Right cardiac atrium (tissue), 5 donors: ENCODE data around the gene C22orf31. TPM values are rescaled to one million over a fixed set of nuclear protein-coding genes. Genes with fewer than 3 reads are reported as not detected.

ENCODE experiments used
- ATAC-seq, 2 donors: fragments of 200-7000 bp; cut with Tn5 transposase; one replicate each; pipeline versions ENCODE4 v1.8.0 to v1.9.1; 2020; ENCODE audit warnings: moderate library complexity in 2 of 2, mild to moderate bottlenecking in 1 of 2
- DNase-seq, 3 donors: peaks; one replicate each; pipeline ENCODE4 v3.0.0-alpha.2; 2020
- H3K27ac ChIP-seq: one replicate; pipeline ENCODE4 v1.5.1; 2013; ENCODE audit warnings: mild to moderate bottlenecking, low read length, control low read depth, moderate library complexity
- H3K27me3 ChIP-seq: one replicate; pipeline ENCODE4 v1.6.1; 2013; ENCODE audit not compliant: control insufficient read depth, insufficient read depth
- H3K4me1 ChIP-seq: one replicate; pipeline ENCODE4 v1.6.1; 2013; ENCODE audit warnings: low read length; ENCODE audit not compliant: control insufficient read depth, insufficient read depth
- H3K4me3 ChIP-seq: one replicate; pipeline ENCODE4 v1.5.1; 2013; ENCODE audit warnings: low read length, control low read depth
- H3K9me3 ChIP-seq: one replicate; pipeline ENCODE4 v1.6.1; 2013; ENCODE audit warnings: low read length; ENCODE audit not compliant: control insufficient read depth
- WGBS: extraction: QIAGEN DNeasy Blood & Tissue Kit; methylation state at CpG from one replicate; pipeline ENCODE4 v1.1.7; 2013; 5-methylcytosine and 5-hydroxymethylcytosine counted together
- intact Hi-C, 4 donors: fragments of 100-400 bp; cut with DNase I; formaldehyde crosslinking; loops; one replicate each; pipeline versions ENCODE4 v1.11.0 to v1.14.0; 2022 to 2023
- polyA plus RNA-seq: library from polyadenylated mRNA; stranded (reverse); fragments of 200-250 nt; gene quantifications from one replicate; pipeline ENCODE4 v1.2.3, GENCODE V29; 2013
- total RNA-seq, 4 donors: library from RNA; stranded (reverse); fragmentation: NEBNext Ultra II Directional; extraction: Animal tissue kit (Norgen Biotek cat#: 25700); gene quantifications; one replicate each; pipeline ENCODE4 v1.2.1, GENCODE V29; 2021
- donor health status: healthy with polysubstance abuse.
- donor health status: DM: no; HTN: yes; CAD: no.
- donor health status: DM: no; HTN: no; CAD: no.
- donor health status: DM: no; HTN: yes; CAD: no; lungs with severe emphysema.
- donor health status: DM: yes; HTN: yes; CAD: no.

Gene C22orf31
- total and polyA plus RNA-seq, 5 donors, result 0.14 to 0.46 (median 0.31) TPM; not detected in 2

DNA sequence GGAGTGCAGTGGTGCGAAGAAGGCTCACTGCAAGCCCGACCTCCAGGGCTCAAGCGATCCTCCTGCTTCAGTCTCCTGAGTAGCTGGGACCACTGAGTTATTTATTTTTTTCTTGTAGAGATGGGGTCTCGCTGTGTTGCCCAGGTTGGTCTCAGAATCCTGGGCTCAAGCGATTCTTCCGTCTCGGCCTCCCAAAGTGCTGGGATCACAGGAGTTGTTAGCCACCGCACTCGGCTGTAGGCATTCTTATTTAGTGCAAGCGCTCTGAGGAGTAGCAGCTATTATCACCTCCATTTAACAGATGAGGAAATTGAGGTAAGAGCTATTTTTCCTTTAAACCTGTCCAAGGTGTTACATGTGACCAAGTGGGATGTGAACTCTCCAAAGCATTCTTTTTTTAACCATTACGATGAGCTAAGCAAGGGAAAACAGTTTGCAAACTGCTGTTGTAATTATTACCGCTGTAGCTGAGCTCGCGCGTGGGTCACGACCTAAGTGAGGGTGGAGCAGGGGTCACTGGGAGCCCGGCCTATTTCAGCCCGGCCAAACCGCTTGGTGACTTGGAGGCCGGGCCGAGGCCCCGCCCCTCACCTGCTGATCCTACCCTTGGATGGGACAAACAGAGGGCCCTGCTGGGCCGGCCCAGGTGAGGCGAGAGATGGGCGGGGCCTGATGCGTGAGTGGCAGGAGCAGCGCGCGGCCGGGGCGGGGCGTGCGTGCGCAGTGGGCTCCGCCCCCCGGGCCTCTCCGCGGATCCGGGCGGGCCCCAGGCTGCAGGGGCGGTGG lies 10.8 kb upstream of the C22orf31 start:
- Histone ChIP-seq H3K9me3 (no peaks in the 10 kb centered on the region), H3K4me3 (peak overlapping the region; percentile 85), H3K27ac (no peak overlapping the region), H3K4me1 (peaks cover 2% of the 10 kb centered on the region), H3K27me3 (no peaks in the 10 kb centered on the region)
- WGBS, result 23% methylated on average over 41 of the region's 41 CpGs
- intact Hi-C loops, result loop anchor here in 3 of 4 donors (5.0 to 10.0 kb wide), 3 partner anchors 72 to 82 kb away; no protein-coding TSS in a partner anchor
- peak; percentile 94 to 95 for ATAC-seq
- peak; percentile 84 to 95 (median 95) for DNase-seq

DNA sequence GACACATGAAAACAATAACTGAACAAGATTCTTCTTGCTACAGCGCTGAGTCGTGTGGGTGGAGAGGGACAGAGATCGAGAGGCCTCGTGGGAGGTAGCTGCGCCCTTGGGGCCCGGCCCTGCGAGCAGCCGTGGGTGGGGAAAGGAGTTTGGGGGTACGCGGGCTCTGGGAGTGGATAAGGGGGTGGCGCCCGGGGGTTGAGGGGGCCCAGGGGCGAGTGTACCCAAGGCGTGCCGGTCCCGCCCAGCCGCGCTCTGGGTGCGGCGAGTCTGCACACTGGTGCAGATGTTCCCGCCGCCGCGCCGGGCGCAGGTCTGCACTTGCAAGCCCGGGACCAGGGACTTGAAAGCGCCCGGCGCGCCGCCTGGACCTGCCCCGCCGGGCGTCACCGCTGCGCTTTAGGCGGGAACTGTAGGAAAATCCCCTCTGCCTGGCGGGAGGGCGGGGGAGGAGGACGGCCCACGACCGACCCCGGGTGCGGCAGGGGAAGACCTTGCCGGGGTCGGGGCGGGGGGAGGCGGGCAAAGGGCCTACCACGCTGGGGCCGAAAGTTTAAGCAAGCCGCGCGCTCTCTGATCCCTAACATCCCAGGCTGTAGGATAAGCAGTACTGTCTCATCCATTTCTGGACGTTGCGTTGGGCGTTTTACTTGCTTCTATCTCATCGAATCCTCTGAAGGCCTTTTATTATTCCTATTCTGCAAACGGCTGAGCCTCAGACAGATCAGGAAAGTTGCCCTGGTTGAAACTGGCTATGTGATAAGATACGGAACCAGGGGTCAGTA lies 9.8 kb upstream of the C22orf31 start:
- Histone ChIP-seq H3K27ac (no peak overlapping the region), H3K4me3 (peak overlapping the region; percentile 64), H3K4me1 (peaks cover 2% of the 10 kb centered on the region), H3K27me3 (no peaks in the 10 kb centered on the region), H3K9me3 (no peaks in the 10 kb centered on the region)
- intact Hi-C loops, result loop anchor here in 3 of 4 donors (5.0 to 10.0 kb wide), 3 partner anchors 73 to 83 kb away; no protein-coding TSS in a partner anchor
- DNase-seq (peak; percentile 55 to 83 (median 76)), ATAC-seq (peak; percentile 5 to 34)
- 6% methylated on average over 60 of the region's 60 CpGs for WGBS

DNA sequence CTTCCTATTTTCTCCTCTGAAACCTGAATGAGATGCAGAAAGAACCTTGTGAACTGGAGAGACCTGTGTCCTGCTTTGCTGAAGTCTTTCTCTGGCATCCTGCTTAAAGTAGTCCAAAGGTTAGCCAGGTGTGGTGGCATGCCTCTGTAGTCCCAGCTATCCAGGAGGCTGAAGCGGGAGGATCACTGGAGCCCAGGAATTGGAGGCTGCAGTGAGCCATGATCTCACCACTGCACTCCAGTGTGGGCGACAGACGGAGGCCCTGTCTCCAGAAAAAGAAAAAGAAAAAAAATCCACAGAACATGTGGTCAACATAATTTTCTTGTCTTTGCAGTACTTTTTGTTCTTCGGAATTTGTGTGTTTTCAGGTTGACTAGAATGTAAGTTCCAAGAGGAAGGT lies 8.9 kb upstream of the C22orf31 start:
- no peaks in the 10 kb centered on the region for H3K9me3 ChIP-seq
- no peak overlapping the region for H3K27ac ChIP-seq
- peaks cover 2% of the 10 kb centered on the region for H3K4me1 ChIP-seq
- ATAC-seq (no peak), DNase-seq (no peak)
- H3K27me3 ChIP-seq, result no peaks in the 10 kb centered on the region
- 98% methylated on average over 4 of the region's 4 CpGs for WGBS
- intact Hi-C loops, result loop anchor here in 3 of 4 donors (5.0 to 10.0 kb wide), 3 partner anchors 74 to 84 kb away; no protein-coding TSS in a partner anchor
- H3K4me3 ChIP-seq, result no peak overlapping the region

DNA sequence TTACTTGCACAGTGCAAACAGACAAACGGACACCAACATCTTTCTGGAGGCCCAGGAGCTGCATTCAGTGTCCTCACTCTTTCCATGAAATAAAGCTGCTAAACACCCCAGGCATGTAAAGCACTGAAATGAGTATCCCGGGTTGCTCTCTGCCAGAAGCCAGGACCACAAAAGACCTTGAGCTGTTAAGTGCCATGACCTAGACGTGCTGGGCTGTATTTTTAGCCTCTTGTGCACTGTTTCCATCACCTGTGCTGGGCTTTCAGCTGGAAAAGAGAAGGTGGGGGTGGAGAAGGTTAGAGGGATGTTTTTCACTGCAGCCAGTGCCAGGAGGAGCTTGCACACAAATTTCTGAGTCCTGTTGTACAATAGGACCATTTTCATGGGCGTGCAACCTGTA lies 7.8 kb upstream of the C22orf31 start:
- no peak for DNase-seq
- ATAC-seq, result no peak
- H3K27me3 ChIP-seq, result no peaks in the 10 kb centered on the region
- 77% methylated on average over 4 of the region's 4 CpGs for WGBS
- peaks cover 1% of the 10 kb centered on the region for H3K4me1 ChIP-seq
- intact Hi-C loops, result loop anchor here in 1 of 4 donors (10.0 kb wide), 1 partner anchor 175 kb away; no protein-coding TSS in a partner anchor
- no peak overlapping the region for H3K27ac ChIP-seq
- no peak overlapping the region for H3K4me3 ChIP-seq
- no peaks in the 10 kb centered on the region for H3K9me3 ChIP-seq

DNA sequence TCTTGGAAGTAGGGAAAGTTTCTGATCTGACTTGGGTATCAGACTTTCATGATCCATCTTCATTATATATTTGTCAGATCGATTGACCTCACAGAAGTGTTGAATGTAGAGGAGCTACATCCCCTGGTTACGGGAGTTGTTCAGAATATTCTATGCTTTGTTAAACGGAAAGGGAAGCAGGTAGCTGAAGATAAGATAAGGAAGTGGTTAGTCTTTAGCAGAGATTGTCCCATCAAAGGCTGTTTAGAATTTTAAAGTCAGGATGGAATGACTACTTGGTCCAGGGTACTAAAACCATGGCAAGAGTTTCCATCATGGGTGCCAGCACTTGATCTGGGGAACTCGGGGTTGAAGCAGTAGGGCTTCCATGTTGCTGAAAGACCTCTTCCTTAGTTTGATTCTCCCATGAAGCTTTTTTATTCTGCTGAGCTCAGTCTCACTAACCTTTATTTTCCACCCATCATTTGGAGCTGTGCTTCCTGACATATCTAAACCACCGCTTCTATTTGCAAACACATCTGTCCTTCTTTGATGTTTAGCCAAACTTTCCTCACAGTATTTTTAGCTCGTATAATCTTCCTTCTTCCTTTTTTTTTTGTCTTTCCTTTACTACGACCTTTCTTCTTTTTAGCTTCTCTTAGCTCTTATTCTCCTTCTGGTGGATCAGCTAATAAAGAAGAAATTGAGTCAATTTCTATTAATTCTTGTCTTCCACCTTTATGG lies 4.0 kb upstream of the C22orf31 start:
- H3K4me3 ChIP-seq, result no peak overlapping the region
- WGBS, result 38% methylated on average over 7 of the region's 7 CpGs
- H3K27ac ChIP-seq, result no peak overlapping the region
- no peak for ATAC-seq
- DNase-seq, result no peak
- intact Hi-C loops, result loop anchor here in 1 of 4 donors (10.0 kb wide), 1 partner anchor 179 kb away; no protein-coding TSS in a partner anchor
- H3K27me3 ChIP-seq, result no peaks in the 10 kb centered on the region
- H3K4me1 ChIP-seq, result no peaks in the 10 kb centered on the region
- H3K9me3 ChIP-seq, result no peaks in the 10 kb centered on the region

DNA sequence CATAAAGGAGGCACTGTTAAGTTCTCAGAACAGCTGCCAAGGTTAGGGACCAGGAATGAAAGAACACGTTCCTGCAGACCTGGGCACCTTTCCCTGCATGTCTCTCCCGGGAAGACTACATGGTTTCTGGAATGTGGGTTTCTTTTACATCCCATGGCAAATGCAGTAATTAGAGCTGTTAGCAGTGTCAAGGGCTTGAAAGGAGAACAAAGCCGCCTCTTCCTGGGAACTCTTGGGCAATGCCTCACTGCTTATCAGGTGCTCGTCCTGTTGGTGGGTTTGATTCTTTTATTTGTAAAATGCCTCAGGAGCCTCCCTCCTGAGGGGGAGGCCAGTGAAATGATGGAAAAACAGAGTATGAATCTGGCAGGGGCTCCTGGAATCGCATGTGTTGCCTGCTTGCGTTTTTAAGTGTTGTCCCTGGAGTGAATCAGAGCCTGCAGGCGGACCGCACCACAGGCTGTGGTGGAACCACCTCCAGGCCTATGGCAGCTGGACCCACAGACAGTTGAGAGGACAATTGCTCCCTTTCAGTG lies 723 bp upstream of the C22orf31 start:
- ATAC-seq (peak in 1 of 2 donors; percentile 54), DNase-seq (peak in 1 of 3 donors; percentile 22)
- Histone ChIP-seq H3K27ac (no peak overlapping the region), H3K27me3 (no peaks in the 10 kb centered on the region), H3K4me3 (no peak overlapping the region), H3K9me3 (no peaks in the 10 kb centered on the region), H3K4me1 (no peaks in the 10 kb centered on the region)
- intact Hi-C loops, result loop anchor here in 1 of 4 donors (10.0 kb wide), 1 partner anchor 182 kb away; no protein-coding TSS in a partner anchor
- WGBS, result 57% methylated on average over 8 of the region's 8 CpGs

DNA sequence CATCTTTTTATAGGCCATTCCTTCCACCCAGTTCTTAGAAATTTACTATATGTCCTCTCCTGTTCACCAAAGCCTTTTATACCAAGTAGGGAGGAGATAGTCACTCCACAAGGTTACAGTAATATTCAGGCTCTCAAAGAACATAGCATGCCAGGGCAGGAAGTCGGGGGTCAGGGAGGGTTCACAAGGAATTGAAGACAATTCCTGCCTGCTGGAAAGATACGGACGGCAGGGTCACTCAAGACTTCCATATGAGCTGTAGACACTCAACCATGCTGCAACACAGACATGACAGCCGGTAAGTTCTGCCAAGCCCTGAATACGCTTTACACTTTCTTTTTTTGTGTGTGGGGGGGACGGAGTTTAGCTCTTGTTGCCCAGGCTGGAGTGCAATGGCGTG lies 700 bp downstream of the C22orf31 start:
- no peaks in the 10 kb centered on the region for H3K9me3 ChIP-seq
- H3K27ac ChIP-seq, result no peak overlapping the region
- 50% methylated on average over 7 of the region's 7 CpGs for WGBS
- H3K27me3 ChIP-seq, result no peaks in the 10 kb centered on the region
- DNase-seq (no peak), ATAC-seq (no peak)
- no peaks in the 10 kb centered on the region for H3K4me1 ChIP-seq
- no peak overlapping the region for H3K4me3 ChIP-seq
- intact Hi-C loops, result loop anchor here in 1 of 4 donors (10.0 kb wide), 1 partner anchor 184 kb away; no protein-coding TSS in a partner anchor

DNA sequence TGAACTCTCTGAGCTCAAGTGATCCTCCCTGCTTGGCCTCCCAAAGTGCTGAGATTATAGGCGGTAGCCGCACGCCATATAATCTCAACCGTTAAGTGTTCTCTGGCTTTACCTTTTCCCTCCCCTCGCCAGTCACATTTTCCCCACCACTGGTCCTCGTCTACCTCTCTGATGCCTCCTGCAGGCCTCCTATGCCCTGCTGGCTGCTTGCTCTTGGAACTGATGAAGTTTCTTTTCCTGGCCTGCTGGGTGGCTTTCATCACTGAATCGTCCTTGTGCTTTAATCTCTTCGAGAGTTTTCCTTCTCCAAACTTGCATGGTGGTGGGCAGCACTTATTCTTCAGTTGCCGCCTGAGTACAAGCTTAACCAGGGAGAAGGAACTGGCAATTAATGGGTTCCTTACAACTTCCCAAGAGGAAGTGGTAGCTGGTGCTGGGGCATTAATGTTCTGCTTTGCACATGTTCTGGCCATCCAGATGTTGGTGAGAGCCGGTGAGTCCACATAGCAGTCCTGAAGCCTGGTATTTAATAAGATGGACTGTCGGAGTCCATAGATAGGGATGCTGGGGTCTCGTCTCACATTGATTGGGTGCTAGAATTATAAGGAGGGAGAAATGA lies 1.3 kb downstream of the C22orf31 start:
- Histone ChIP-seq H3K27ac (no peak overlapping the region), H3K9me3 (no peaks in the 10 kb centered on the region), H3K4me3 (no peak overlapping the region), H3K27me3 (no peaks in the 10 kb centered on the region), H3K4me1 (no peaks in the 10 kb centered on the region)
- WGBS, result 87% methylated on average over 12 of the region's 12 CpGs
- ATAC-seq (no peak), DNase-seq (no peak)
- intact Hi-C loops, result loop anchor here in 1 of 4 donors (10.0 kb wide), 1 partner anchor 184 kb away; no protein-coding TSS in a partner anchor

DNA sequence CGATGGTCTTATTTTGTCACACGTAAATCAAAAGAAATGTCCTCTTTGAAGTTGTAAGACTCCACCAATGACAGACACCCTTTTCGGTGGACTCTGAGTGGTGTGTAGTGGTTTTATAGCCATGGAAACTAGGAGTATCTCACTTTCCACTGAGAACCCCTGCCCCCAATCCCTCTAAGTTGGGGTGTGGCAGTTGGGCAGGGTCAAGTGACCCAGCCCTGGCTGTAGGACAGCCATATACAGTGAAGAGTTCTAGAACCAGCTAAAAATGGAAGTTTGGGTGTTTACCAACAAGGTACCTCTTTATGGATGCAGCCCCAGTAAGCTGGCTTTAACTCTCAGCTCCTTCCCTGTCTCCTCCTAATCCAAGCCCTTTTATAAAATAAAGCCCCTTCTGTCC lies 5.2 kb downstream of the C22orf31 start:
- no peak overlapping the region for H3K27ac ChIP-seq
- WGBS, result 99% methylated on average over 3 of the region's 3 CpGs
- intact Hi-C loops, result no loop called here
- ATAC-seq (no peak), DNase-seq (no peak)
- H3K27me3 ChIP-seq, result no peaks in the 10 kb centered on the region
- H3K4me3 ChIP-seq, result no peak overlapping the region
- H3K4me1 ChIP-seq, result no peaks in the 10 kb centered on the region
- no peaks in the 10 kb centered on the region for H3K9me3 ChIP-seq
